K562 (cell line): Measurements from ENCODE around the gene TRMT44. TPM values are rescaled to one million over a fixed set of nuclear protein-coding genes. Genes with fewer than 3 reads are reported as not detected.

ENCODE experiments used
- ARID3B ChIP-seq: fragments of 250-450 bp; sonication (Bioruptor Pico); IDR thresholded peaks from 2 replicates; pipeline ENCODE4 v1.4.0; 2020; ENCODE audit warnings: borderline replicate concordance
- CREB3L1 ChIP-seq: fragments of 450-650 bp; IDR thresholded peaks from 2 replicates; pipeline ENCODE4 v1.6.1; 2014; ENCODE audit warnings: low read depth, mild to moderate bottlenecking, moderate library complexity, borderline replicate concordance
- EP400 ChIP-seq: fragments of 450-650 bp; IDR thresholded peaks from 2 replicates; pipeline ENCODE4 v1.6.1; 2017; ENCODE audit warnings: antibody characterized with exemption, mild to moderate bottlenecking, moderate library complexity
- FOSL1 ChIP-seq: fragments of 200-800 bp; sonication (Bioruptor generic); conservative IDR thresholded peaks from 2 replicates; pipeline ENCODE4 v1.6.1; 2016; ENCODE audit warnings: missing genetic modification characterization, missing compliant biosample characterization
- PHF20 ChIP-seq: fragments of 450-650 bp; IDR thresholded peaks from 2 replicates; pipeline ENCODE4 v1.6.1; 2018; ENCODE audit not compliant: partially characterized antibody
- STAG1 ChIP-seq: sonication (generic); formaldehyde crosslinking; IDR thresholded peaks from 2 replicates; pipeline ENCODE4 v1.5.0; 2020; ENCODE audit warnings: missing genetic modification reagents, borderline replicate concordance
- TFAP4 ChIP-seq: sonication (generic); formaldehyde crosslinking; IDR thresholded peaks from 2 replicates; pipeline ENCODE4 v1.8.0; 2022; ENCODE audit warnings: missing genetic modification reagents, mild to moderate bottlenecking, moderate library complexity, borderline replicate concordance
- ZNF282 ChIP-seq: sonication (generic); formaldehyde crosslinking; IDR thresholded peaks from 2 replicates; pipeline ENCODE4 v1.8.1; 2023; ENCODE audit warnings: missing genetic modification reagents
- ZNF318 ChIP-seq, 2 experiments: fragments of 450-650 bp; IDR thresholded peaks; 2 replicates each; pipeline ENCODE4 v1.6.1; 2016; ENCODE audit warnings: mild to moderate bottlenecking in 2 of 2, borderline replicate concordance in 1 of 2, low read depth in 1 of 2, moderate library complexity in 1 of 2
- ZNF395 ChIP-seq: fragments of 200-800 bp; sonication (Bioruptor generic); IDR thresholded peaks from 2 replicates; pipeline ENCODE4 v1.6.1; 2017; ENCODE audit warnings: missing genetic modification characterization, missing compliant biosample characterization
- ZNF75A ChIP-seq: fragments of 450-650 bp; formaldehyde crosslinking; IDR thresholded peaks from 2 replicates; pipeline ENCODE4 v1.4.0; 2020; ENCODE audit warnings: mild to moderate bottlenecking
- polyA plus RNA-seq, 8 experiments: library from polyadenylated mRNA; depleted of rRNA in 4 of 8; stranded (reverse) in 5 of 8; unstranded in 3 of 8; fragments of >200 nt; fragmentation: Nextera tagmentation in 2 of 8; fragmentation: Illumina TruSeq in 1 of 8; extraction: Ambion mirVana in 2 of 8; extraction: Trizol in 1 of 8; gene quantifications; 2 replicates each; pipeline versions ENCODE4 v1.2.1 to v1.2.3, GENCODE V29; 2011 to 2014; ENCODE audit warnings: inconsistent platforms in 1 of 8, missing spikeins in 1 of 8
- total RNA-seq, 7 experiments: library from RNA; depleted of rRNA in 6 of 7; stranded (reverse); fragments of >200 nt in 6 of 7; fragmentation: Illumina TruSeq in 2 of 7; extraction: Trizol in 2 of 7; gene quantifications; 2 replicates each; pipeline versions ENCODE4 v1.2.1 to v1.2.3, GENCODE V29; 2011 to 2021; ENCODE audit warnings: low replicate concordance in 1 of 7

Gene TRMT44
- total and polyA plus RNA-seq, 9 of the 15 experiments (the other 6 are each of a cell fraction or from before 2014, with no cell fraction given): 1.2 to 18.6 (median 10.0) TPM

GRCh38 chr4:8478801-8479744, 38.5 kb downstream of the TRMT44 start (continued):
- TF ChIP-seq CREB3L1: peak; percentile 71
- TF ChIP-seq ARID3B (CRISPR knock-in tag): no peak
- TF ChIP-seq PHF20: peak; percentile 25
- peak; percentile 92 for TF ChIP-seq EP400
- TF ChIP-seq ZNF395 (CRISPR knock-in tag): peak; percentile 88
- TF ChIP-seq ZNF282: no peak
- peak in 1 of 2 experiments; percentile 93; a peak in 2 of 4 replicates for TF ChIP-seq ZNF318 (IDR thresholded peaks at IDR 0.05; ENCODE audit: borderline replicate concordance in 1 of 2, low read depth in 1 of 2)
- TF ChIP-seq TFAP4 (CRISPR knock-in tag): peak; percentile 77
- TF ChIP-seq STAG1 (CRISPR knock-in tag): no peak
- no peak for TF ChIP-seq ZNF75A (CRISPR knock-in tag)
- peak; percentile 60 for TF ChIP-seq FOSL1
